Ectodermal cell (in vitro differentiated cells): ENCODE results near the gene UNC5B.

ENCODE experiments used
- H3K27ac ChIP-seq: 2 replicates; pipeline ENCODE4 v1.7.0; 2013; ENCODE audit warnings: mild to moderate bottlenecking, low read depth, low read length; ENCODE audit not compliant: insufficient read depth, poor library complexity, severe bottlenecking
- H3K27me3 ChIP-seq: 2 replicates; pipeline ENCODE4 v1.7.0; 2013; ENCODE audit warnings: mild to moderate bottlenecking, low read length; ENCODE audit not compliant: insufficient read depth, control insufficient read depth, poor library complexity, severe bottlenecking
- H3K36me3 ChIP-seq: one replicate; pipeline ENCODE4 v1.7.0; 2013; ENCODE audit warnings: low read length; ENCODE audit not compliant: control insufficient read depth, insufficient read depth
- H3K4me1 ChIP-seq: one replicate; pipeline ENCODE4 v1.7.0; 2013; ENCODE audit warnings: low read length; ENCODE audit not compliant: control insufficient read depth, insufficient read depth
- H3K4me3 ChIP-seq: 2 replicates; pipeline ENCODE4 v1.7.0; 2013; ENCODE audit warnings: low read depth, low read length, control low read depth; ENCODE audit not compliant: insufficient read depth
- H3K9me3 ChIP-seq: 2 replicates; pipeline ENCODE4 v1.7.0; 2013; ENCODE audit warnings: mild to moderate bottlenecking, low read length, moderate library complexity; ENCODE audit not compliant: control insufficient read depth
- WGBS, 2 experiments: methylation state at CpG; one replicate each; pipeline ENCODE4 v1.1.7; 2013; ENCODE audit warnings: missing lambda C conversion rate in 2 of 2; 5-methylcytosine and 5-hydroxymethylcytosine counted together

Gene UNC5B

GRCh38 chr10:71349406-71349805, 137.0 kb downstream of the UNC5B start:
- no peak overlapping the region for H3K27ac ChIP-seq
- 87% methylated on average over 7 of the region's 7 CpGs for WGBS, 2 experiments

GRCh38 chr10:71351087-71351486, 138.7 kb downstream of the UNC5B start:
- Histone ChIP-seq H3K27ac (no peak overlapping the region), H3K27me3 (no peaks in the 10 kb centered on the region), H3K4me1 (peaks cover 3% of the 10 kb centered on the region), H3K36me3 (no peaks in the 10 kb centered on the region), H3K4me3 (no peak overlapping the region), H3K9me3 (no peaks in the 10 kb centered on the region)
- 92 to 93% methylated on average over 6 of the region's 6 CpGs for WGBS, 2 experiments

More at GRCh38 chr10:71349406-71349805, 137.0 kb downstream of the UNC5B start:
- H3K27me3 ChIP-seq, result no peaks in the 10 kb centered on the region
- H3K4me1 ChIP-seq, result peaks cover 12% of the 10 kb centered on the region
- no peak overlapping the region for H3K4me3 ChIP-seq
- H3K9me3 ChIP-seq, result no peaks in the 10 kb centered on the region
- H3K36me3 ChIP-seq, result no peaks in the 10 kb centered on the region

GRCh38 chr10:71351628-71352319, 139.4 kb downstream of the UNC5B start:
- H3K9me3 ChIP-seq, result no peaks in the 10 kb centered on the region
- H3K27me3 ChIP-seq, result no peaks in the 10 kb centered on the region
- 95 to 96% methylated on average over 14 of the region's 14 CpGs for WGBS, 2 experiments
- H3K36me3 ChIP-seq, result no peaks in the 10 kb centered on the region
- no peak overlapping the region for H3K4me3 ChIP-seq
- no peak overlapping the region for H3K27ac ChIP-seq
- H3K4me1 ChIP-seq, result peaks cover 2% of the 10 kb centered on the region
